ENCODE measurements around the gene MACC1.
"Not testable (repeated sequence)": the region's sequence is repeated elsewhere in the genome, so short reads cannot be mapped to it uniquely, and the experiment has no call there.

MACC1 gene

GRCh38 chr7:20229646-20230500 lies 12.7 kb upstream of the MACC1 start:
- DNase-seq = no peak

- no peak for DNase-seq
Observed at GRCh38 chr7:20229081-20229480, 11.9 kb upstream of the MACC1 start.

- no peak for DNase-seq
Observed at GRCh38 chr7:20228654-20229053, 11.5 kb upstream of the MACC1 start.

GRCh38 chr7:20227291-20227795 lies 10.2 kb upstream of the MACC1 start:
- no peak for DNase-seq

GRCh38 chr7:20226860-20227259 lies 9.7 kb upstream of the MACC1 start:
- DNase-seq = no peak

- DNase-seq = no peak
Observed at GRCh38 chr7:20225384-20225783, 8.2 kb upstream of the MACC1 start.

- DNase-seq = no peak
Observed at GRCh38 chr7:20224025-20224424, 6.8 kb upstream of the MACC1 start.

- no peak for DNase-seq
Observed at GRCh38 chr7:20223356-20223755, 6.2 kb upstream of the MACC1 start.

- DNase-seq = no peak
Observed at GRCh38 chr7:20222219-20222828, 5.1 kb upstream of the MACC1 start.

GRCh38 chr7:20220921-20221547 lies 3.9 kb upstream of the MACC1 start:
- DNase-seq = no peak

- DNase-seq = no peak
Observed at GRCh38 chr7:20220293-20220761, 3.1 kb upstream of the MACC1 start.

- DNase-seq = peak; percentile 25
Observed at GRCh38 chr7:20219446-20220292, 2.5 kb upstream of the MACC1 start.

GRCh38 chr7:20219062-20219445 lies 1.9 kb upstream of the MACC1 start:
- no peak for DNase-seq

GRCh38 chr7:20218279-20218678 lies 1.1 kb upstream of the MACC1 start:
- no peak for DNase-seq

GRCh38 chr7:20216406-20217036 lies 663 bp downstream of the MACC1 start:
- DNase-seq = no peak

- DNase-seq = no peak
Observed at GRCh38 chr7:20214921-20215669, 2.1 kb downstream of the MACC1 start.

- DNase-seq = no peak
Observed at GRCh38 chr7:20214132-20214531, 3.1 kb downstream of the MACC1 start.

GRCh38 chr7:20213378-20213777 lies 3.8 kb downstream of the MACC1 start:
- no peak for DNase-seq

- DNase-seq = no peak
Observed at GRCh38 chr7:20211376-20211775, 5.8 kb downstream of the MACC1 start.

- no peak for DNase-seq
Observed at GRCh38 chr7:20208651-20209307, 8.4 kb downstream of the MACC1 start.

GRCh38 chr7:20207811-20208210 lies 9.4 kb downstream of the MACC1 start:
- DNase-seq = not testable (repeated sequence)
